Activated CD8-positive, alpha-beta memory T cell treated with anti-CD3 and anti-CD28 coated beads, Interleukin-2, amount 10 ng/mL, durations not matched to agents 7 days and 5 days (primary cell): Measurements from ENCODE around the gene TMTC1. TPM values are rescaled to one million over a fixed set of nuclear protein-coding genes. Genes with fewer than 3 reads are reported as not detected.
A peak's percentile ranks its signal among the peaks of the same experiment; 100 is the strongest.

Source experiments
- ATAC-seq: fragments of 150-1000 bp; cut with Tn5 transposase; one replicate; pipeline ENCODE4 v1.10.0; 2021; ENCODE audit warnings: moderate library complexity
- CTCF ChIA-PET: fragments of 350-600 bp; sonication (Branson Sonifier 250); formaldehyde crosslinking; loops from one replicate; lab custom pipeline; 2021; ENCODE audit warnings: antibody characterized with exemption; lab: Charles Lee
- DNase-seq: peaks from one replicate; pipeline ENCODE4 v3.0.0-alpha.2; 2020
- H3K27ac Mint-ChIP-seq: one replicate; pipeline ENCODE4 v1.8.0; 2021; ENCODE audit warnings: mild to moderate bottlenecking, mixed read lengths
- H3K27me3 Mint-ChIP-seq: one replicate; pipeline ENCODE4 v1.8.0; 2021; ENCODE audit warnings: mixed read lengths
- H3K36me3 Mint-ChIP-seq: one replicate; pipeline ENCODE4 v1.8.0; 2021; ENCODE audit warnings: mild to moderate bottlenecking, mixed read lengths
- H3K4me1 Mint-ChIP-seq: one replicate; pipeline ENCODE4 v1.8.0; 2021; ENCODE audit warnings: mixed read lengths
- H3K4me3 Mint-ChIP-seq: one replicate; pipeline ENCODE4 v1.8.0; 2021; ENCODE audit warnings: mild to moderate bottlenecking, moderate library complexity, mixed read lengths
- H3K9me3 Mint-ChIP-seq: one replicate; pipeline ENCODE4 v1.8.0; 2022; ENCODE audit warnings: low read depth, mixed read lengths
- total RNA-seq, 2 experiments: library from RNA; stranded (reverse); gene quantifications; one replicate each; pipeline ENCODE4 v1.2.3, GENCODE V29; 2021

The TMTC1 gene
- total RNA-seq, 2 experiments from 2014 or later, result 0.07 to 0.09 TPM

DNA sequence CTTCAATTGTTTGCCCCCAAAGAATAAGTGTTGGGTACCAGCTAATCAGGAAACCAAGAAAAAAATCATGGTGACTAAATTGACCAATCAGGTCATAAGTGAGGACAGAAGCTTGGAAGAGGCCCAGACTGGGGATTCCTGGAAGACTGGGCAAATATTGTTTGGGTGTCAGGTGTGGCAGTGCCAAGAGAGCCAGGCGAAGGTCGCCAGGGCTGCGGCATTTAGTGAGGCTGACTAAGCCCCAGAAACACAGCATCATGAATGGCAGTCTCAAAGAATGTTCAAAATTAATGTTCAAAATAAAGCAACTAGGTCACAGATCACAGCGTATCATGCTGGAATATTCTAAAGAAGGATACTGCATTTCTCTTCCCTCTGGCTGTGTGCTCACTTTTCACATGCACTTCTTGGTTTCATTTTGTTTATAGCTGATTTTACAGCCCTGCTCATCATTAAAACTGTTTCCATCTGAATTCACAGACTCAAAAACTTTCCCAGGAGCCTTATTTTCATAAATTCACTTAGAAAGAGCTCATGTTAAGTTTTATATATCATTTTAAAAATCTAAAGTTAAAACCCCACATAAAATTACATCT lies 201.0 kb downstream of the TMTC1 start:
- CTCF ChIA-PET, result no interaction called here
- H3K9me3 Mint-ChIP-seq, result no peaks in the 10 kb centered on the region
- H3K36me3 Mint-ChIP-seq, result no peaks in the 10 kb centered on the region
- ATAC-seq (no peak), DNase-seq (no peak)
- no peak overlapping the region for H3K27ac Mint-ChIP-seq
- no peak overlapping the region for H3K4me3 Mint-ChIP-seq
- H3K27me3 Mint-ChIP-seq, result peaks cover 3% of the 10 kb centered on the region
- peaks cover 3% of the 10 kb centered on the region for H3K4me1 Mint-ChIP-seq

DNA sequence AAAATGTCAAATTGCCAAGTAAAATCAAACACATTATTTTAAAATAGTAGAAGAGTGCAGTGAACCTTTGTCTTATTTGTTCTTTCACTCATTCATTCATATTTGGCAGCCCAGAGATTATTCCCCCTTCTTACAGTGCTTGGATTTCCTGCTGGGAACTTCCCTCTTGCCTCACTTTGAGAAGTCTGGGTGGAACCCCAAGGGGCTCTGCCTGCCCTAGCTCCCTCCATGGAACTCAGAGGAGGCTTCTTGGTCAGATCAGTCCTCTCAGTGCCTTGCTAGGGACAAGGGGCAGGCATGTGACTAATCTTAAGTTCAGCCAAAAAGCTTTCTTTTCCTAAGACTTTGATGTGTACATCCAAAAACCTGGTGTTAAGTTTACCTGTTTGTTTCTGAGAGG lies 201.6 kb downstream of the TMTC1 start:
- Mint-ChIP-seq H3K4me3 (no peak overlapping the region), H3K9me3 (no peaks in the 10 kb centered on the region), H3K36me3 (no peaks in the 10 kb centered on the region), H3K27ac (no peak overlapping the region), H3K4me1 (peaks cover 3% of the 10 kb centered on the region), H3K27me3 (peaks cover 3% of the 10 kb centered on the region)
- CTCF ChIA-PET, result interaction anchor here (1.2 kb wide), 1 partner anchor 15 kb away, joined by 3 read pairs; no protein-coding TSS in a partner anchor
- ATAC-seq, result no peak
- no peak for DNase-seq

DNA sequence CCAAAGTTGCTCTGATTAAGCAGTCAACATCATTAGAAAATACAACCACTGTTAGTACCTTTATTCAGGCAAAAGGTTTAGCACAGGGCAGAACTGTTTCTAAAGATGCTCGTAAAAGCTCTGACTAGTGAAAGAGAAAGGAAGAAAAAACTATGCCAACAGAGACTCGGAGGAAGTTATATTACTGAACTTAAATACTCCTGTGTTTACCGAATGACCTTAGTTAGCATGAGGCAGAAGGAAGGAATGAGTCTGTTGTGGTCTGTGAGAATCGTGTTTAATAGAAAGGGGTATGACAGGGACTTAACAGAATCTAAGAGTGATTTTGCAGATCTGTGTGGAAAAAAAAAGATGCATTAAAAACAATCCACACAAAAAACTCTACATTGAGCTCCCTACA lies 202.1 kb downstream of the TMTC1 start:
- Mint-ChIP-seq H3K9me3 (no peaks in the 10 kb centered on the region), H3K4me1 (peaks cover 3% of the 10 kb centered on the region), H3K4me3 (no peak overlapping the region), H3K27me3 (peaks cover 3% of the 10 kb centered on the region), H3K36me3 (no peaks in the 10 kb centered on the region), H3K27ac (no peak overlapping the region)
- CTCF ChIA-PET, result interaction anchor here (1.2 to 1.3 kb wide), 2 partner anchors 15 to 62 kb away, joined by 3 read pairs; no protein-coding TSS in a partner anchor
- ATAC-seq (no peak), DNase-seq (no peak)

DNA sequence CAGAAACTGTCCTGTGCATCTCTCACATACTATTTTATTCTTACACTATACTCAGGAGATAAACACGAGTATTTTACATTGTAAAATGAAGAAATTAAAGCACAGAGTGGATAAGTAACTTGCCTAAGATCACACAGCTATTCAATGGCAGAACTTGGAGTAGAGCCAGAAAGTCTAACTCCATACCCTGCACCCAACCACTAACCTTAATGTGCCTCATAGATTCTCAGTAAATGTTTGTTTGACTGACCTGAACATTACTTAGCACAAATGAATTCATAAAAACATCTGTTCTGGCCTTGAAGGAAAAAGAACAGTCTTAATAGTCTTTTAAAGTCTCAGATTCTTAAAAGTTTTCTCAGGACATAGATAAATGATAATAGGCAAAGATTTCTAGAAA lies 202.8 kb downstream of the TMTC1 start:
- DNase-seq, result no peak
- CTCF ChIA-PET, result interaction anchor here (1.2 to 1.3 kb wide), 2 partner anchors 16 to 61 kb away, joined by 3 read pairs; no protein-coding TSS in a partner anchor
- H3K4me1 Mint-ChIP-seq, result peaks cover 3% of the 10 kb centered on the region
- no peaks in the 10 kb centered on the region for H3K9me3 Mint-ChIP-seq
- peaks cover 3% of the 10 kb centered on the region for H3K27me3 Mint-ChIP-seq
- no peak overlapping the region for H3K27ac Mint-ChIP-seq
- no peaks in the 10 kb centered on the region for H3K36me3 Mint-ChIP-seq
- ATAC-seq, result no peak
- H3K4me3 Mint-ChIP-seq, result no peak overlapping the region

DNA sequence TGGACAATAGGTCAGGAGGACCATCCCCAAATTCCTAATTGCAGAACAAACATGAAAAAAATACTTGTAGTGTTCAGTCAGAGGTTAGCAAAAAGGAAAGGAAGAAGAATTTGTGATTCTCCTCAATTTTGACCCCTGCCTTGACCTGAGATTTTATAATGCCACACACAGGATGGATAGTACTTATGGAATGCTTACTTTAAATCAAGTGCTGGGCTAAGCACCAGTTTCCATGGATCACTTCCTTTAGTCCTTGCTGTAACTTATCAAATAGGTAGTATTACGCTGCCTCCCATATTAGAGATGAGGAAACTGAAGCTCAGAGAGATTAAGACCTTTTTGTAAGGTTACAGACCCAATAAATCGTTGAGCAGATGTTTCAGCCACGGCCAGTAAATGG lies 205.0 kb downstream of the TMTC1 start:
- CTCF ChIA-PET, result no interaction called here
- H3K27ac Mint-ChIP-seq, result no peak overlapping the region
- no peaks in the 10 kb centered on the region for H3K9me3 Mint-ChIP-seq
- peaks cover 3% of the 10 kb centered on the region for H3K4me1 Mint-ChIP-seq
- no peaks in the 10 kb centered on the region for H3K36me3 Mint-ChIP-seq
- no peak overlapping the region for H3K4me3 Mint-ChIP-seq
- no peak for ATAC-seq
- peaks cover 3% of the 10 kb centered on the region for H3K27me3 Mint-ChIP-seq
- DNase-seq, result no peak

DNA sequence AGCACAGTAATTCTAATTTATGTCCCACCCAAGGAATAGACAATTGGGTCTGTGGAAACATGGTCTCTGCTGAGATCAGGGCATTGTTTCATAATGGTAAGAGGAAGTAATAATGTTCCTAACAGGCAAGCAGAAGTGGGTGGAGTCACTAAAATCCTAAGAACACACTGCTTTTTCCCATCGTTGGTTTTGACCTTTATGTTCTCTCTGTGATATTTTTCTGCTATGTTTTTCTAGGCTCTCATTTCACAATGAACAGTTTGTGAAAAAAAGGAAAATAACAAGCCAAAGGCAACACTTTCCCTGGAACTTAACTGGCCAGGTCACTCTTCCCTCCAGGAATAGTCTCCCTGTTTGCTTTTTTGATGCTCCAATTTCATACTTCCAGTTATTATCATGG lies 205.7 kb downstream of the TMTC1 start:
- no peaks in the 10 kb centered on the region for H3K9me3 Mint-ChIP-seq
- DNase-seq, result no peak
- H3K36me3 Mint-ChIP-seq, result no peaks in the 10 kb centered on the region
- peaks cover 5% of the 10 kb centered on the region for H3K27me3 Mint-ChIP-seq
- H3K27ac Mint-ChIP-seq, result no peak overlapping the region
- no peak for ATAC-seq
- H3K4me1 Mint-ChIP-seq, result peaks cover 3% of the 10 kb centered on the region
- no peak overlapping the region for H3K4me3 Mint-ChIP-seq
- CTCF ChIA-PET, result no interaction called here

DNA sequence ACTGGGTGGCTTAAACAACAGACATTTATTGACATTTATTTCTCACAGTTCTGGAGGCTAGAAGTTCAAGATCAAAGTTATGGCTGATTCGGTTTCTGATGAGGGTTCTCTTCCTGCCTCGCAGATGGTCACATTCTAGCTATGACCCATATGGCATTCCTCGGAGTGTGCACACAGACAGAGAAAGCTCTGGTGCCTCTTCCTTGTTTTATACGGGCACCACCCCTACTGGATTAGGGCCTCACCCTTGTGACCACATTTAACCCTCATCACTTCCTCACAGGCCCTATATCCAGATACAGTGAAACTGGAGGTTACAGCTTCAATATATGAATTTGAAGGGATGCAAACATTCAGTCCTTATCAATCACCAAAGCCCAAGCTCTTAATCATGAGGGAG lies 209.2 kb downstream of the TMTC1 start:
- Mint-ChIP-seq H3K4me1 (no peaks in the 10 kb centered on the region), H3K27ac (no peak overlapping the region)
- CTCF ChIA-PET, result no interaction called here

DNA sequence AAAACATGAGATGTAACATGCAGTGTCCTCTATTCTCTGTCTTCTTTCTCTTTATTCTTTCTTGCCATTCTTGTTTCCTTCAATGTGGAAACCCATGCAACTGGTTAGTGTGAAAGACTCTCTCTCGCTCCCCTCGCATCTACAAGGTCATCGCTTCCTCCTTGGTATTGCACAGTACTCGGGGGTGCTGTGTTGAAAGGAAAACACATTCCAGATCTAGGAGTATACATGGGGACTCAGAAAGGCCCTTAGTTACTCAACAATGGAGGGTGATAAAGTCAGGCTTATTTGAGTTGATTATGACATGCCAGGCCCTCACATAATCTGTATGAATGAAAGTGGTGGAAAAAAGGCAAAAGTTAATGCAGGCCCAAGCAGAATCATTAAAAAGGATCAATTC lies 210.8 kb downstream of the TMTC1 start:
- no peak for DNase-seq
- Mint-ChIP-seq H3K4me3 (no peak overlapping the region), H3K27me3 (peaks cover 2% of the 10 kb centered on the region), H3K4me1 (no peaks in the 10 kb centered on the region), H3K27ac (no peak overlapping the region), H3K36me3 (no peaks in the 10 kb centered on the region), H3K9me3 (no peaks in the 10 kb centered on the region)
- CTCF ChIA-PET, result no interaction called here
- ATAC-seq, result no peak

More for the DNA sequence above, 209.2 kb downstream of the TMTC1 start:
- peaks cover 2% of the 10 kb centered on the region for H3K27me3 Mint-ChIP-seq
- H3K9me3 Mint-ChIP-seq, result no peaks in the 10 kb centered on the region
- ATAC-seq, result no peak
- H3K4me3 Mint-ChIP-seq, result no peak overlapping the region
- DNase-seq, result no peak
- H3K36me3 Mint-ChIP-seq, result no peaks in the 10 kb centered on the region

DNA sequence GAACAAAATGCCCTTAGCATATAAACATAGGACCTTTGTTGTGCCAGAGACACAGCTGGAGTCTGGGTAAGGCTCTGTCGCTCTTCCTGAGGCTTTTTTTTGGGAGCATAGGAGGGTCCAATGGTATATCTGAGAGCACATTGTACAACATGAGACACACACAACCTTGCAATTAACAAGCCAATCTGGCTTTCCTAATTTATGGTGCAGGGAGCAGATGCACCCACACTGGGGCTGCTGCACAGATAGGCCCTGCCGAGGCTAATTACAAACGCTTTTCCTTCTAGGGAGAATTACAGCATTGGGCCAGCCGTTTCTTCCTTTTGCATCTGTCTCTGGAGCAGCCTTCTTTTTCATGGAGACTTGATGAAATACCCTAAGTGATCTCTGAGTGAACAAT lies 211.3 kb downstream of the TMTC1 start:
- ATAC-seq (no peak), DNase-seq (no peak)
- Mint-ChIP-seq H3K9me3 (no peaks in the 10 kb centered on the region), H3K27me3 (peaks cover 2% of the 10 kb centered on the region), H3K4me3 (no peak overlapping the region), H3K4me1 (no peaks in the 10 kb centered on the region), H3K36me3 (no peaks in the 10 kb centered on the region), H3K27ac (no peak overlapping the region)
- CTCF ChIA-PET, result no interaction called here

DNA sequence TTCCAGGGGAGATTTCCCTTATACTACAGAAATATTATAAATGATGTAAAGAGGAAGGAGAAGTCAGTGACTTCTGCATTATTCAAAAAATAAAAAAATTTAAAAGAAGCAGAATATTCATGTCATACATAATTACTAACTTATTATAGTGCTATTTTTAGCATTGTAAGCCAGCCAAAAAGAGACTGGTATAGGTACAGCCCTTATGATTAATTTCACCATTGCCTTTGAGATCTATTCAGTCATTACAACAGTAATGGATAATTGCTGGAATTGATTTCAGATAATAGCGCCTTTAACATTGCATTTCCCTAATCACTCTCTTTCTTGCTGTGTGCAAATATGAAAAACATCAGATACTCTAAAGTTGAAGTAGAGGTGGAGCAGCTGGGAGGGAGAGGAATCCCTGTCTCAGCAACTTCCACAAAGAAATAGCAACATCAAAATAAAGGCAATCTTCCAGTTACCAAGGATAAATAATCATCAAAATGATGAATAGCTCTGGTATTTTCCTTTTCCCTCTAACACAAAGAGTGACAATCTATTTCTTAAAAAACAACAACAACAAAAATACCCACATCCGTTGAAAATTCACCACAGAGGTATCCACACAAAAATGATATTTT lies 214.5 kb downstream of the TMTC1 start:
- Mint-ChIP-seq H3K27me3 (peaks cover 5% of the 10 kb centered on the region), H3K9me3 (no peaks in the 10 kb centered on the region), H3K4me3 (no peak overlapping the region), H3K36me3 (no peaks in the 10 kb centered on the region), H3K27ac (no peak overlapping the region), H3K4me1 (peaks cover under 1% of the 10 kb centered on the region)
- ATAC-seq (no peak), DNase-seq (no peak)
- CTCF ChIA-PET, result no interaction called here

DNA sequence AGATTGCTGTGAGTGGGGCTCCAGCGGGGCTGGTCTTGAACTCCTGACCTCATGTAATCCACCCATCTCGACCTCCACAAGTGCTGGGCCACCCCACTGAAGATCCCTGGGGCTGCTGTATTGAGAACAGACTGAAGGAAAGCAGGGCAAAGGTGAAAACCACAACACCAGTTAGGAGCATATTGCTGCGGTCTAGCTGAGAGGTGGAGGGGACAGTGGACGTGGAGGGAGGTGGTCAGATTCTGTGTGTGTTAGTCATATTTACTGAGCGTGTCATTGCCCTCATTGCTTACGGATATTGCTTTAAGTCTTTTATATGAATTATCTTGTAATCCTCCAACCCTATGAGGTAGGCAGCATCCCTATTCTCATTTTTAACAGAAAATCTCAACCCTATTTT lies 217.3 kb downstream of the TMTC1 start:
- ATAC-seq, result no peak
- no peak for DNase-seq
- CTCF ChIA-PET, result no interaction called here
- Mint-ChIP-seq H3K9me3 (no peaks in the 10 kb centered on the region), H3K4me3 (no peak overlapping the region), H3K4me1 (peaks cover 8% of the 10 kb centered on the region), H3K27me3 (peaks cover 11% of the 10 kb centered on the region), H3K36me3 (no peaks in the 10 kb centered on the region), H3K27ac (no peak overlapping the region)

DNA sequence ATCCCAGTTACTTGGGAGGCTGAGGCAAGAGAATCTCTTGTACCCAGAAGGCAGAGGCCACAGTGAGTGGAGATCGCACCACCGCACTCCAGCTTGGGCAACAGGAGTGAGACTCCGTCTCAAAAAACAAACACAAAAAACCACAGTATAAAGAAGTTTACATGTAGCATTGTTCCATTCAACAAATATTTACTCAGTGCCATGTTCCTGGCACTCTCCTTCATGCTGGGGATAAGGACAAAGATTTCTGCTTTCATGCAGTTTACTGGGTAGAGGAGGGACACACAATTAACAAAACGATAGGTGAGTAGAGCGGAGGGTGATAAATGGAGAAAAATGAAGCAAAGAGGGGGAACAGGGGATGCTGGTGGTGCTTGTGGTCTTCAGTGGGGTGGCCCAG lies 218.0 kb downstream of the TMTC1 start:
- Mint-ChIP-seq H3K4me1 (peaks cover 8% of the 10 kb centered on the region), H3K27ac (no peak overlapping the region), H3K36me3 (no peaks in the 10 kb centered on the region), H3K27me3 (peaks cover 14% of the 10 kb centered on the region), H3K9me3 (no peaks in the 10 kb centered on the region), H3K4me3 (no peak overlapping the region)
- CTCF ChIA-PET, result no interaction called here
- no peak for ATAC-seq
- DNase-seq, result no peak

DNA sequence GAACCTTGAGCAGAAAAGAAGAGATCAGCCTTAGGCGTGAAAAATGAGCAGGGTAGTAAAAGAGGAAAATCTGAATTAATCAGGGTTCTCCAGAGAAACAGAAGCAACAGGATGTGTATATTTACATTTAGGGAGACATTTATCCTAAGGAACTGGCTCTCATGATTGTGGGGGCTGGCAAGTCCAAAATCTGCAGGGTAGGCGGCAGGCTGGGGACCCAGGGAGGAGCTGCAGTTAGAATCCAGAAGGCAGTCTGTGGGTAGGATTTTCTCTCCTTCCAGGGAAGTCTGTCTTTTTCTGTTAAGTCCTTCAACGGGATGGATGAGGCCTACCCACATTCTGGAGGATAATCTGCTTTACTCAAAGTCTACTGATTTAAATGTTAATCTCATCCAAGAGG lies 218.8 kb downstream of the TMTC1 start:
- ATAC-seq, result no peak
- no peak overlapping the region for H3K27ac Mint-ChIP-seq
- no peaks in the 10 kb centered on the region for H3K9me3 Mint-ChIP-seq
- CTCF ChIA-PET, result no interaction called here
- H3K4me3 Mint-ChIP-seq, result no peak overlapping the region
- peaks cover 14% of the 10 kb centered on the region for H3K27me3 Mint-ChIP-seq
- no peak for DNase-seq
- no peaks in the 10 kb centered on the region for H3K36me3 Mint-ChIP-seq
- H3K4me1 Mint-ChIP-seq, result peaks cover 8% of the 10 kb centered on the region

DNA sequence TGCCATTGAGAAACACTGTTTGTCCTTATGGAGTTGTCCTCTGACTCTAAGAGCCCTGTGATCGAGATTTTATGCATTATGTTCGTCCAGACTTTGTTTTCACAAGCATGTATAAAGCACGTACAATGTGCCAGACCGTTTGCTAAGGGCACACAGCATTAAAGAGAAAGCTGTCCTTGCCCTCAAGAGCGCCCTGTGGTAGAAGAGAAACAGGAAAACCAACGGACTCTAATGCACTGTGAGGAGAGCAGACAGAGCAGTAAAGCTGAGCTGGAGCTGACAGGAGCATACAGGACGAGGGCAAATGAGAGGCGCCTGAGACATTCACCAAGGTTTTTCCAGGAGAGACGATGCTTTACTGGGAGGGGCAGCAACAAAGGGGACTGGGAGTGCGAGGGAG lies 220.1 kb downstream of the TMTC1 start:
- Mint-ChIP-seq H3K27ac (no peak overlapping the region), H3K4me1 (peaks cover 8% of the 10 kb centered on the region), H3K4me3 (peak overlapping the region; percentile 58), H3K27me3 (peaks cover 14% of the 10 kb centered on the region), H3K9me3 (no peaks in the 10 kb centered on the region), H3K36me3 (no peaks in the 10 kb centered on the region)
- DNase-seq, result no peak
- ATAC-seq, result no peak
- CTCF ChIA-PET, result interaction anchor here (1.4 kb wide), 1 partner anchor 11 kb away, joined by 3 read pairs; no protein-coding TSS in a partner anchor
